Hypothalamus (tissue), 51 donors: Measurements from ENCODE around the gene DDR1.
"Not testable (repeated sequence)": the region's sequence is repeated elsewhere in the genome, so short reads cannot be mapped to it uniquely, and the experiment has no call there.

ENCODE experiments used
- DNase-seq, 51 donors: peaks; one replicate each; lab custom pipeline; 2025; lab: John Stamatoyannopoulos, UW

Gene DDR1

GRCh38 chr6:30891816-30892538 is 7.7 kb downstream of the DDR1 start:
- peak in 1 of 51 donors; percentile 5 for DNase-seq

- no peak for DNase-seq
Measured at GRCh38 chr6:30893001-30893591, 8.8 kb downstream of the DDR1 start.

- no peak for DNase-seq
Measured at GRCh38 chr6:30893666-30894065, 9.3 kb downstream of the DDR1 start.

DNA sequence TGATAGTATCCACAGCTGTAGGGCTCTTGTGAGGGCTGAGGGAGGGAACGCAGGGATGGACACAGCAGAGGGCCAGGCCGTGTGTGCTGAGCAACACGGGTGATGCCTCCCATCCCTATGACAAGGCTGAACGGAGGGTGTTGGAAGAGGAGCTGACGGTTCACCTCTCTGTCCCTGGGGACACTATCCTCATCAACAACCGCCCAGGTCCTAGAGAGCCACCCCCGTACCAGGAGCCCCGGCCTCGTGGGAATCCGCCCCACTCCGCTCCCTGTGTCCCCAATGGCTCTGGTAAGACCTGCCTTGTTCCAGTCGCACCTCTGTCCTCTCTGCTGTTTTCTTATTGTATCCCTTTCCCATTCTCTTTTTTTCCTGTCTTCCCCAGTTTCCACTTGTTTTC is 10.1 kb downstream of the DDR1 start:
- DNase-seq = no peak

GRCh38 chr6:30894935-30895334 is 10.6 kb downstream of the DDR1 start:
- DNase-seq = no peak

DNA sequence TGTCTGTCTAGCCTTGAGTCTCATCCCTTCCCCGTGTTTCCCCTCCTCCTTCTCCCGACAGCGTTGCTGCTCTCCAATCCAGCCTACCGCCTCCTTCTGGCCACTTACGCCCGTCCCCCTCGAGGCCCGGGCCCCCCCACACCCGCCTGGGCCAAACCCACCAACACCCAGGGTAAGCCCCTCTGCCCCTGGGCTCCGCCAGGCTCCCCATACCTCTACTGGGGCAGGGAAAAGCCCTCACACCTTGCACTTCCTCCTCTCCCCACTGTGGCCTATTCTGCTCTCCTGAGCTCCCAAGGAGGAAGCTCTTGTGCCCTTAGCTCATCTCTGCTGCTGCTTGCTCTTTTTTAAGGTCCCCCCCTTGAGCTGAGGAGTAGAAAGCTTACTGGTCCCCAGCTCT is 11.0 kb downstream of the DDR1 start:
- no peak for DNase-seq

DNA sequence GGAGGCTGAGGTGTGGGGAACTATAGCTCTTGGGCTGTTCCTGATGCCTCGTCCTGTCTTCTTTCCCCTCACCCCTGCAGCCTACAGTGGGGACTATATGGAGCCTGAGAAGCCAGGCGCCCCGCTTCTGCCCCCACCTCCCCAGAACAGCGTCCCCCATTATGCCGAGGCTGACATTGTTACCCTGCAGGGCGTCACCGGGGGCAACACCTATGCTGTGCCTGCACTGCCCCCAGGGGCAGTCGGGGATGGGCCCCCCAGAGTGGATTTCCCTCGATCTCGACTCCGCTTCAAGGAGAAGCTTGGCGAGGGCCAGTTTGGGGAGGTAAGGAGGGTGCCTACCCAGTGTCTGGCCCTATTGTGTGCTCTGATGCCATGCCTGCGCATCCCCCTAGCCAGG is 12.2 kb downstream of the DDR1 start:
- no peak for DNase-seq

- DNase-seq = no peak
Measured at GRCh38 chr6:30897882-30898281, 13.6 kb downstream of the DDR1 start.

- no peak for DNase-seq
Measured at GRCh38 chr6:30898750-30899360, 14.5 kb downstream of the DDR1 start.

GRCh38 chr6:30900863-30901417 is 16.6 kb downstream of the DDR1 start:
- no peak for DNase-seq

DNA sequence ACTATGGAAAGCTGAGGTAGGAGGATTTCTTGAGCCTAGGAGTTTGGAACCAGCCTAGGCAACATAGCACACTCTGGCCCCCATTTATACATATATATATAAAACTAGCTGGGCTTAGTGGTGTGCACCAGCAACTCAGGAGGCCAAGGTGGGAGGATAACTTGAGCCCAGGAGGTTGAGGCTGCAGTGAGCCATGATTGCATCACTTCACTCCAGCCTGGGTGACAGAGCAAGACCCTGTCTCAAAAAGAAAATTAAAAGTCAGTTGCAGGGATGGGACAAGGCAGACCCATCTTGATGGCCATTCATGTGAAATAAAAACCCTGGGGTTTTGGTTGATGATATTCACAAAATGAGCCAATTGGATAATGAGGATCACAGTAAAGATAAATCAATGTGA is 17.1 kb downstream of the DDR1 start:
- DNase-seq = no peak

DNA sequence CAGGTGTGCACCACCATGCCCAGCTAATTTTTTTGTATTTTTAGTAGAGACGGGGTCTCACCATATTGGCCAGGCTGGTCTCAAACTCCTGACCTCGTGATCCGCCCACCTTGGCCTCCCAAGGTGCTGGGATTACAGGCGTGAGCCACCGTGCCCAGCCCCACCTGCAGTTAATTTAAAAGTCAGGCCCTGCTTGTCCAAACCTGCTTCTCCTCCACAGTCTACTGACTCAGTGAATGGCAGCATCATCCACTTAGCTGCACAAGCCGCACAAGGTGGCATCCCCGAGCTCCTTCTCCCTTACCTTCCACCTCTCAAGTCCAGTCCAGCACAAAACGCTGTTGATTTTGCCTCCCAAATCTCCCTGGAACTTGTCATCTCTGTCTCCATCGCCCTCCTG is 17.9 kb downstream of the DDR1 start:
- DNase-seq = not testable (repeated sequence)

DNA sequence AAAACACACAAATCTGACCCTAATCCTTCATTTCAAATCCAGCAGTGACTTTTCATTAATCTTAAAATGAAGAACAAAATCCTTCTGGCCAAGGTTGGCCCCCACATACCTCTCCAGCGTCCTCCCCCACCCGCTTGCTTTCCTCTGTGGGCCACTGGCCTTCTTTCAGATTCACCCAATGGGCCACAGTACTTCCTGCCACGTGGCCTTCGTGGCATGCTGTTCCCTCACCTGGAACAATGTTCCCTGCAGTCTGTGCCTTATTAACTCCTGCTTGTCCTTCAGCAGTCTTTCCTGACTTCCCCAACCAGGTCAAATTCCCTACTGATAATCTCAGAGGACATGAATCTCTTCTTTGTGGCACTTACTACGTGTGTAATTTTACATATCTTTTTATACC is 18.4 kb downstream of the DDR1 start:
- DNase-seq = no peak

DNA sequence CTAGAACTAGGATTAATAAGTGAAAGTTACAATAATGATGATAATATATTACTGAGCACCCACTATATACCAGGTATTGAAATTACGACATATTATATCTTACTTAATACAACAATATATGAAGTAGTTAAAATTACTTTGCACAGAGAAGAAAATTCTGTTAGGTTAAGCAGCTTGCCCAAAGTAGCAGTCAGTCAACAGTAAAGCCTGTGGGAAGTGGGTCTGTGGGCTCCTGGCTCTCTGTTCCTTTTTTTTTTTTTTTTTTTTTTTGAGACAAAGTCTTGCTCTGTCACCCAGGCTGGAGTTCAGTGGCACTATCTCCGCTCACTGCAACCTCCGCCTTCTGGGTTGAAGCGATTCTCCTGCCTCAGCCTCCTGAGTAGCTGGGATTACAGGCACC is 18.9 kb downstream of the DDR1 start:
- no peak for DNase-seq

GRCh38 chr6:30907290-30907757 is 23.0 kb downstream of the DDR1 start:
- not testable (repeated sequence) for DNase-seq

- peak; percentile 50 to 98 (median 95) for DNase-seq
Measured at GRCh38 chr6:30907758-30908591, 23.7 kb downstream of the DDR1 start, which contains the start of gene GTF2H4. GTF2H4 (plus strand) TSS chr6:30908207.

- no peak for DNase-seq
Measured at GRCh38 chr6:30908700-30909099, 24.4 kb downstream of the DDR1 start.

GRCh38 chr6:30910473-30910872 is 26.2 kb downstream of the DDR1 start:
- DNase-seq = not testable (repeated sequence)

GRCh38 chr6:30912746-30913520 is 28.6 kb downstream of the DDR1 start:
- DNase-seq = peak in 1 of 51 donors; percentile 2

GRCh38 chr6:30913721-30914075 is 29.4 kb downstream of the DDR1 start:
- DNase-seq = peak in 7 of 51 donors; percentile 46 to 82 (median 69)
